H1 (cell line): Measurements from ENCODE around the gene CDC25C. TPM values are rescaled to one million over a fixed set of nuclear protein-coding genes. Genes with fewer than 3 reads are reported as not detected.

Experiments
- CBX5 ChIP-seq: fragments of 300-800, 300-1000 bp; sonication (generic); IDR thresholded peaks from 2 replicates; pipeline ENCODE4 v1.7.1; 2016; ENCODE audit warnings: antibody characterized with exemption, low read length, low read depth
- JUN ChIP-seq: IDR thresholded peaks from 2 replicates; pipeline ENCODE4 v1.6.1; 2011; ENCODE audit warnings: low read depth, mild to moderate bottlenecking, improper control_type of control experiment, low read length
- MAFK ChIP-seq: IDR thresholded peaks from 2 replicates; pipeline ENCODE4 v1.6.1; 2012; ENCODE audit warnings: low read depth, mild to moderate bottlenecking, improper control_type of control experiment, low read length
- PHF8 ChIP-seq: fragments of 200-600 bp; sonication (generic); conservative IDR thresholded peaks from 2 replicates; pipeline ENCODE4 v1.7.1; 2012; ENCODE audit warnings: low read depth, mild to moderate bottlenecking, inconsistent platforms, low read length, moderate library complexity
- RBBP5 ChIP-seq: IDR thresholded peaks from 2 replicates; pipeline ENCODE4 v1.7.1; 2012; ENCODE audit warnings: low read depth, mild to moderate bottlenecking, inconsistent platforms, low read length, moderate library complexity, borderline replicate concordance
- SUZ12 ChIP-seq: fragments of 200-600 bp; sonication (generic); IDR thresholded peaks from 2 replicates; pipeline ENCODE4 v1.6.1; 2012; ENCODE audit warnings: mild to moderate bottlenecking, inconsistent platforms, low read length, moderate library complexity, mixed read lengths
- polyA plus RNA-seq, 7 experiments: library from polyadenylated mRNA; depleted of rRNA in 3 of 7; stranded (reverse) in 5 of 7; unstranded in 2 of 7; fragments of >200 nt in 5 of 7; fragments of 200-250 nt in 2 of 7; gene quantifications; 1 replicate in 5 of 7; 2 replicates in 1 of 7; 4 replicates in 1 of 7; pipeline versions ENCODE4 v1.2.1 to v1.2.3, GENCODE V29; 2011 to 2013; ENCODE audit warnings: missing spikeins in 2 of 7, mixed read lengths in 2 of 7
- total RNA-seq: library from RNA; stranded (reverse); fragmentation: NEBNext Ultra II Directional; extraction: Animal tissue kit (Norgen Biotek cat#: 25700); gene quantifications from 2 replicates; pipeline ENCODE4 v1.2.1, GENCODE V29; 2021
- TF ChIP-seq, protein P1 (sequence below): IDR thresholded peaks from 2 replicates; pipeline ENCODE4 v1.6.1; 2011; ENCODE audit warnings: low read length, improper control_type of control experiment

CDC25C gene
- total and polyA plus RNA-seq, 2 of the 8 experiments (the other 6 are each of a cell fraction or from before 2014, with no cell fraction given), result 18.4 to 20.8 TPM

DNA sequence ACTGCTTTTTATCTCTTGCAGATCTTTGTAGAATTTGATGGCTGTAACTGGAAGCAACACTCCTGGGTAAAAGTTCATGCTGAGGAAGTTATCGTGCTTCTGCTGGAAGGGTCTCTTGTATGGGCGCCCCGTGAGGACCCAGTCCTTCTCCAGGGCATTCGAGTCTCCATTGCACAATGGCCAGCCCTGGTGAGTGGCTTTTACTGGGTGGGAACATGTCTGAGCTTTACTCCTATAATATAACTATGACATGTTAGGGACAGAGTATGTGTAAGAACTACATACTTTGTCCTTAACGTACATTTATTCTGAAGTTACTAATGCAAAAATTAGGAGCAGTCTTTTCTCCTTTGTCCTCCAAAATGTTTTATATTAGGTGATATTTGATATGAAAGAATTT, 41.0 kb upstream of the CDC25C start (continued):
- TF ChIP-seq PHF8 (no peak), RBBP5 (no peak), SUZ12 (no peak), JUN (no peak), MAFK (no peak), CBX5 (no peak)
- TF ChIP-seq, protein P1, sequence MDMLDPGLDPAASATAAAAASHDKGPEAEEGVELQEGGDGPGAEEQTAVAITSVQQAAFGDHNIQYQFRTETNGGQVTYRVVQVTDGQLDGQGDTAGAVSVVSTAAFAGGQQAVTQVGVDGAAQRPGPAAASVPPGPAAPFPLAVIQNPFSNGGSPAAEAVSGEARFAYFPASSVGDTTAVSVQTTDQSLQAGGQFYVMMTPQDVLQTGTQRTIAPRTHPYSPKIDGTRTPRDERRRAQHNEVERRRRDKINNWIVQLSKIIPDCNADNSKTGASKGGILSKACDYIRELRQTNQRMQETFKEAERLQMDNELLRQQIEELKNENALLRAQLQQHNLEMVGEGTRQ, result no peak
